GM19099 (cell line): ENCODE data around the gene SLC46A3.

Experiments used
- POLR2A ChIP-seq: IDR thresholded peaks from 3 replicates; pipeline ENCODE4 v1.6.1; 2011; ENCODE audit warnings: low read depth; ENCODE audit not compliant: insufficient read length; ENCODE audit errors: extremely low read depth

SLC46A3 gene

GRCh38 chr13:28718543-28719226, at the start of gene SLC46A3:
Gene SLC46A3, minus strand, starts transcription at chr13:28718970. Its CDS starts 972 bp downstream, at chr13:28717998.
- peak; percentile 66 for TF ChIP-seq POLR2A

- no peak for TF ChIP-seq POLR2A
Observed at GRCh38 chr13:28763887-28764286, 45.1 kb upstream of the SLC46A3 start.

- no peak for TF ChIP-seq POLR2A
Observed at GRCh38 chr13:28761586-28761985, 42.8 kb upstream of the SLC46A3 start.

- no peak for TF ChIP-seq POLR2A
Observed at GRCh38 chr13:28755546-28755870, 36.7 kb upstream of the SLC46A3 start.

- TF ChIP-seq POLR2A = no peak
Observed at GRCh38 chr13:28754698-28755545, 36.2 kb upstream of the SLC46A3 start.

GRCh38 chr13:28753946-28754345, 35.2 kb upstream of the SLC46A3 start:
- no peak for TF ChIP-seq POLR2A

- no peak for TF ChIP-seq POLR2A
Observed at GRCh38 chr13:28753208-28753892, 34.6 kb upstream of the SLC46A3 start.

- TF ChIP-seq POLR2A = no peak
Observed at GRCh38 chr13:28751175-28751960, 32.6 kb upstream of the SLC46A3 start.

GRCh38 chr13:28750187-28751045, 31.6 kb upstream of the SLC46A3 start:
- TF ChIP-seq POLR2A = no peak

GRCh38 chr13:28747851-28748250, 29.1 kb upstream of the SLC46A3 start:
- TF ChIP-seq POLR2A = no peak

GRCh38 chr13:28746287-28746612, 27.5 kb upstream of the SLC46A3 start:
- no peak for TF ChIP-seq POLR2A

GRCh38 chr13:28744656-28745055, 25.9 kb upstream of the SLC46A3 start:
- no peak for TF ChIP-seq POLR2A

GRCh38 chr13:28744091-28744536, 25.3 kb upstream of the SLC46A3 start:
- no peak for TF ChIP-seq POLR2A

GRCh38 chr13:28743499-28744083, 24.8 kb upstream of the SLC46A3 start:
- TF ChIP-seq POLR2A = no peak

GRCh38 chr13:28743020-28743419, 24.2 kb upstream of the SLC46A3 start:
- no peak for TF ChIP-seq POLR2A
